CD4-positive, alpha-beta T cell treated with Interleukin-15 for 1 hour (primary cell): Measurements from ENCODE around the gene CDH12.
A peak's percentile ranks its signal among the peaks of the same experiment; 100 is the strongest.
"Not testable (repeated sequence)": the region's sequence is repeated elsewhere in the genome, so short reads cannot be mapped to it uniquely, and the experiment has no call there.

Source experiments
- DNase-seq: peaks from one replicate; pipeline ENCODE4 v3.0.0-alpha.2; 2020

The CDH12 gene

DNA sequence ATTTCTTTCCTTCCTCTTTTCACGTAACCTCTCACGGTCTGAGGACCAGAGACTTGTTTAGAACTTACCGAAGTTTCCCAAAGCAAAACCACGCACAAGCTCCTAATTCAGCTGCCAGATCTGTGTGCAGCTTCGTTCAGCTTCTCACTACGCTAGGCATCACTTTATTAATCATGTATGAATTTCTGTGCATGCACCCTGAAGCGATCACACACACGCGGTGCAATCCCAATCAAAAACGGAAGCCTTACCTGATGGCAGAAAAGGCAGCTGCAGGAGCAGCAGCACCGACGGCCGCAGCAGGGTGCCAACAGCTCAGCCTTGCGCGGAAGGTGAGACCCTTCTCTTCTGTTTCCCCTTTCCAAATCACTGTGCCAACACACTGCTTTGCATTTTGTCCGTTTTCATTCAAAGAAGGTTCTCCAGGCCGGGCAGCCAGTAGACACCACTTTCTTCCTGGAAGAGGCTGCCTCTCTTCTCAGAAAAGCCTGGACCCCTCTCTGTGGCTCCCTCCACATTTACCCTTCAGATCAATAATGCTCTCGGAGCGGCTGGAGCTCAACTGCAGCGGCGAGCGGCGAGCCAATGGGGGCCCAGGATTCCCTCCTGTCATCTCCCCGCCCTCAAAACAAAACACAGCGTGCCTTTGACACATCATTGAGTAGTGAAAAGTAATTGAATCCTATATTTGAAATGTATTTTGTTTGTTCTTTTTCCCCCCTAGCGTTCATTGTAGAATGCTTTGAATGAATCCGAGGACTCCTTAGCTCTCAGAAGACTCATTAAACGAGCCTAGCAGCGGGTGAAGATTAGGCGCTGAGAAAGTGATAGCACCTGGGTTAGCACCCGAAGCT is at the start of gene CDH12:
CDH12 (minus strand) TSS at position 538 of the 854 bp plus-strand sequence.
- peak; percentile 16 for DNase-seq

DNA sequence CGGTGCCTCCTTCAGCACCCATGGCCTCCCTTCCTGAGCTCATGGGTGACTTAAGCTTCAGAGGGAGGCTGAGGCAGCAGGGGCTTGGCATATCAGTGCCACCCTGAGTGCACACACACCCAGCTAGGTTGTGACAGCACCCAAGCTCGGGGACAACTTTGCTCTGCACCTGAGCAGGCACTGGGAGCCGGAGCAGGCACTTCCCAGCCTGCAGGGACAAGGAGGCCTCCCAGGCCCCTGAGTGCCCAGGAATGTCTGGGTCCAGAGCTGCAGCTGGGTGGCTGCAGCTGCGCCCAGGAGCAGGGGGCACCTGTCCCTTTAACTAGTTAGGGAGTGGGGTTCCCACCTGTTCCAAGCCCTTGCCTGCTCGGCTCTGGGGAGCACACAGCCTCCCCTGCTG is 48.7 kb upstream of the CDH12 start:
- no peak for DNase-seq

DNA sequence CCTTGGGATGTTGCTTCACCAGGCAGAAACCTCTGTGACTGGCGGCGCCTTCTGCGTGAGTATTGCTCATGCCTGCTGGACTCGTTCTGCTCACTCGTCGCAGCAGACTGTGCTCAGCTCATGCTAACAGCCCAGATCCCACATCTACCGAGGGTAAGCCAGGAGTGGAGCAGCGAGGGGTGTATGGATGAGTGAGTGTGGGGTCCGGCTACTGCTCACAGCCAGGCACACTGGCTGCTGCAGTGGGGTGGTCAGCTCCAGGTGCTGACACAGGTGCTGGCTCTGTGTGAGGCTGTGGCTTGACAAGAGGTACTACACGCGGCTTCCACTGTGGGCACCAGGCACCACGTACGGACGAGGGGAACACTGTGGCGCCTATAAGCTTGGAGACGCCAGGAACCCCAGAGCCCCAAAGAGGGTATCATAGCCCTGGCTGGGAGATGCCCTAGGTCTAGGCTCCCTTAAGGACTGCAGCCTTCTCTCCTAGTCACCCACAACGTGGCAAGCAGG is 47.7 kb upstream of the CDH12 start:
- DNase-seq = no peak

DNA sequence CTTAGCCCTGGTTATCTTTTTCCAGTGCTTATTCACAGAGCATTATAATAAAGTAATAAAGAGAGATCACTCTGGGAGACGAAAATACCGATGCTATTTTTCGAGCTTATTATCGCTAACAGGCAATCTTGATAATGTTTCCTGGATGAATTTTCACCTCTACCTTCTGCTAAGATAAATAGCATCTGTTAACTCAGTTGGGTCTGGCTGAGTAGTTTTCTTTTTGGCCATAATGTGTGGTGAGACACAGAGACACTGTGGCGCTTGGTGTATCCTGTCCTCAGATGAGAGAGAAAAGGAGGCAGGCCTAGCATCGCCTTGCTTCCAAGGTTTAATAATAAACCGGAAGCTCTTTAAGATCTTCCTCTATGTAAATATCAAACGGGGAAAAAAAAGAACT is 46.2 kb upstream of the CDH12 start:
- DNase-seq = no peak

DNA sequence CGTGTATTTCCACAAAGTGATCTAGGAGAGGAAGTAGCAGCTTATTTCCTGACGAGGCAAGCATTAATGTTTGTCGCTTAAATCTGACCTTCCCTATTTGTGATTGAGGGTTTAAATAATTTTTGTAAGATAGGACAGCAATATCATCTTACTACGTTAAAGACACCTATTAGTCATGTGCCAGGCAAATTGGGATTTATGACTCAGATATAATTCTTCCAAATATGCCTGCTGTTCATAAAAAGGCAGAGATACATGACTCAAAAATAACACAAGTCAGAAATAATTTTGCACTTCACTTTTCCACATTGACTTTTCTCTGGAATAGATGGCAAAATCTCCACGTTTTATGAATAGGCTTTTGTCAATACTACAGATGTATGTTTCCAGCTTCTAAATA is 43.0 kb upstream of the CDH12 start:
- DNase-seq = no peak

DNA sequence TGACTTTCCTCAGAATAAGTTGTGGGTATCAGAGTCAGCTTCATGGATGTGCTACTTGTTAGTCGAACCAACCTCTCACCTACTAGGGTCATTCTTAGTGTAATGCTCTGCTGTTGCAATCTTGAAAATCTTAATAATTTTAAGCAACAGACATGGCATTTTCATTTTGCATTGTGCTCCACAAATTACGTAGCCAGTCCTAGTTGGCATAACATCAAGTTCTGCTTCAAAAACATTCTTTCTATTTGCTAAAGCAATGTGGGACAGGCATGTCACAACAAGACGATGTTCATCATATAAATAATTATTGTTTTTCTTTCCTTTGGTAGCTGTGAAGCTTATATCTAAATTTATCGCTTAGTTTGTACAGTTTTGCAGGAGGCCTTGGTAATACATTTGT is 39.3 kb upstream of the CDH12 start:
- DNase-seq = no peak

DNA sequence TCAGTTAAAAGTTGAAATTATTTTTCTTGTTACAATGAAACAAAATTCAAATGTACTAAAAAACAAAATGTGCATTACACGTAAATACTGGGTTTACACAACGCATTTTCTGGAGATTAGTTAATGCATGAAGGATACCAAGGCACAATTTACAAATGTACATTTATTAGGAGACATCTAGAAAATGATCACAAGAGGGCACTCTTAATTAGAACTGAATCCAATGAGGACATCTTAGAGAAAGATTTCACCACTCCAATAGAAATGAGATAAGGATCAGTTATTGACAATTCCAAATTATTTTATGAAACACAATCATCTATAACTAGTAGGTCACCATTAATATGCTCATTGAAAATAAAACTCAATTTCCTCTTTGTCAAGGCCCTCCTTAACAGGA is 36.6 kb upstream of the CDH12 start:
- no peak for DNase-seq

DNA sequence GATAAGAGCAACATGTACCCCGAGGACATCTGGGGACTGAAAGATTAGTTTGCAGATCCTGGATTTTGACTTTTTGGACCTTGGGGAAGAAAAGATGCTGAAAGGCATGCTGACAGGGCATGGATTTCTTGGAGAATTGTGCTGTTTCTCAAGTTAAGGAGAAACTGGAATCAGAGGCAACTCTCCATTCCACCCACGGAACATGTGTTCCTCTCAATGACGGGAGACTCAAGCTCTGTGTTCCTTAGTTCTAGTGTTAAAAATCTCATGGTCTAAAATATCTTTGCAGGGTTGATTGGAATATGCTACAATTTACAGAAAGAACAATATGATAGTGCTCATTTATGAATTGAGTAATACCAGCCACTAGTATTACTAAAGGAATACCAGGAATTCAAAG is 34.4 kb upstream of the CDH12 start:
- no peak for DNase-seq

DNA sequence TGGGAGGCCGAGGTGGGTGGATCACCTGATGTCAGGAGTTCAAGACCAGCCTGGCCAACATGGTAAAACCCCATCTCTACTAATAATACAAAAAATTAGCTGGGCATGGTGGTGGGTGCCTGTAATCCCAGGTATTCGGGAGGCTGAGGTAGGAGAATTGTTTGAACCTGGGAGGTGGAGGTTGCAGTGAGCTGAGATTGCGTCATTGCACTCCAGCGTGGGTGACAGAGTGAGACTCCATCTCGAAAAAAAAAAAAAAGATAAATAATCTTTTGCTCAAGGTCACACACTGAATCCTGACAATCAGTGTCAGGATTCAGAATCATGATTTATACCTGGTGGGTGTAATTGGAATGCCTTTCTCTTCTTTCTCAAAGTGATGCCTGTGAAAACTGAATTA is 5.8 kb upstream of the CDH12 start:
- DNase-seq = not testable (repeated sequence)

DNA sequence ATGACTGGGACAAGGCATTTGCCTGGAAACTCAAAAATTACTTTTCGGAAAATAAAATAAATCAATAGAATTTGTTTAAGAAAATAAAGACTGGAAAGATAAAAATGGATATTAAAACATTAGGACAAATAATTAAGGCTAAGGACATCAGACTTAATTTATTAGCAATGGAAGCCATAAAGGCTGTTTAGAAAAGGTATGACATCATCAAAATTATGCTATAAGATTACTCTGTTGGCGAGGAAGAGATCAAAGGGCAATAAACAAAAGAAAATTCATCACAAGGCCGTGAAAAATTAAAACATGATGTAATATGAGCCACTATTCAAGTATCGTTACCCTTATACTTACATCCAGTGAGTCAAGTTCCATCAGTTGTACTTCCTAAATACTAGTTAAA is 2.7 kb upstream of the CDH12 start:
- no peak for DNase-seq

DNA sequence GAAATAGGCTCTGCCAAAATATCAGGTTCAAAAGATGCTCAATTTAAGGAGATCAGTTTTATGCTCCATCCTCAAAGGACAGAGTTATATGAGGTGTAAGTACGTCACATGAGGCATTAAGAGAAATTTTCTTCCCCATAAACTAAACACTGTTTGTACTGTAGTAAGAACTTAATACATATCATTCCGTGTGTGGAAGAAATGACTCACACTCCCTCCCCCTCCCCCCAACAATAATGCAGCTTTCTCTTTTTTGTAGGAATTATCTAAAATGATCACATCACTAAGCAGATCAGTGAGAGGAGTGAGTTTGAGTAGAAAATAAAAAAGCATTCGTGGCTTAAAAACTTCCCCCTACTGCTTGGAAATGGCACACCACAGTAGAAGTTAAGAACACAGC is 2.2 kb downstream of the CDH12 start:
- DNase-seq = no peak

DNA sequence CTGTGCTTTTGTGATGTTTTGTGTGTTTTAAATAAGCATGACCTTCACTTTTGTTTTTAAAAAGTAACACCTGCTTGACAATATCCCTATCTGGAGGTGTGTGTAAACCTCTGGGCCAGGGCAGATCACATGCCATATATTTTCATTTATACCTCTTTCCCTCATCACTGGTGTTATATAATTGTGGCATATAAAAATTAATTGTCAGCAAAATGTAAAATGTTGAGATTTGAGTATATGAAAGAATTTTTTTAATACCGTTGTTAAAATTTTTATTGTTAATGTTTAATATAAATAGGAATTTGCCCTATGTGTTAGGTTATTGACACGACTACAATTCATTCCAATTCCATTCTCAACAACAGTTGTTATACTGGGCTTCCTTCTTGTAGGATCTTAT is 6.5 kb downstream of the CDH12 start:
- DNase-seq = no peak

DNA sequence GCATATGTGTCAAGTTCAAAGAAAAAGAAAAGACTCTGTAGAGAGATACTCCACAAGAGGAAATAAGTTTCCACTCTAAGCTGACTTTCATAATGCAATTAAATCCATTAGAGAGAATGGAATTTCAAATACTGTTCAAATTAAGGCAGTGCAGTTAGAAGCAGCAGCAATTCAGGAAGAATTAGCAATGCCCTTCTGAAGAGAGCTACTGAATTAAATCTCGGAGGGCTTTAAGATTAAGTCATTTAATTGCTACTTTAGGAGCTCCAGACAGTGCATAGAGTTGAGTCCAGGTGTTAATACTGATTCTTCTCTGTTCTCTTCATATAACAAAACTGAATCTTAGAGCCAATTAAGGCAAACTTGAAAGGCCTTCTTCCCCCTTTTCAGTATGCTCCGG is 8.5 kb downstream of the CDH12 start:
- no peak for DNase-seq

DNA sequence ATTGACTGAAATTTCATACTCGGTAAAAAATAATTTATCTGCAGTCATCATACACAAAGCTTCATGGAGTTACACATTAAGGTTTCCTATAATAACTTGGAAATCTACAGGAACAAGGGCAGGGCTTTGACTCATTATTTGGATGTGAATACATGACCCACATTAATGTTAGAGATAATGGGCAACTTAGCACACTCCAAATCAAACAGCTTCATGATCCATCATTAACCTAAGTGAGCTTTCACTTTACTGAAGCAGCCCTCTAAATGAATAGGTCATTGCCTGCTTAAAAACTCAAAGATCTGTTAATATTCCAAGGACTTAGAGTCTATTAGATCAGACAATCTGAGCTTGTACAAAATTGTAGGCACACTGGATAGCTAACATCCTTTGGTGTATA is 9.0 kb downstream of the CDH12 start:
- DNase-seq = no peak

DNA sequence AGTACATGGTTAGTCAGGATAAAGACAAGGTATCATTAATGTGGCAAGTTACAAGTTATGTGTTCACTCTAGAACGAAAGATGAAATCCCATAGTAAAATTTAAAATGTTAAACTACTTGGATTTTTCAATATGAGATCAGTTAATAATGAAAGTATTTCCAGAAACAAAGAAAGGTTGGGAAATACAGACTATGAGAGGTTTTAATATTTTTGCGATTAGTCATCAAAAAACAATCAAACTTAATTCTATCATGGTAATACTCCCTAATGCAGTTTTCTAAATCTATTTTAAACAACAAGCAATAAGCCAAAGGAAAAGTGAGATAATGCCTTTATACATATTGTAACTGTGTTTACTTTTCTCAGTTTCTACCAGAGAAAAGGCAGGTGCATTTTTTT is 10.6 kb downstream of the CDH12 start:
- DNase-seq = no peak

DNA sequence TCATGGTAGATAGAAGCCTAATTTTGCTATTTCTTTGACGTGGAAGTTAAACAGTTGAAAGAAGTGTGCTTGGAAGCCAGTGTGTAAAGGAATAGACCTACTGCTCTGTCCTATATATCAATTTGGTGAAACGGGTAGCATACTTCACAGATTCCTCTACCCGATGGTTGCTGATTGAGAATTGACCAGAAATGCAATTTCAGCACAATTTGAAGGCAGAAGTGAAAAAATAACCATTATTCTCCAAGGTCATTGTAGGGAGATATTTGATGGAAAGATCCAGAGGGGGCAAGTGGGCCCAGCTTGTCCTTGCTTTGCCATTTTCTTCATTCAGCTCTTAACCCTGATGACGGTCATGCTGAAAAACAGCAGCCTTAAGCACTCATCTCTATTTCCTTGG is 15.3 kb downstream of the CDH12 start:
- no peak for DNase-seq

DNA sequence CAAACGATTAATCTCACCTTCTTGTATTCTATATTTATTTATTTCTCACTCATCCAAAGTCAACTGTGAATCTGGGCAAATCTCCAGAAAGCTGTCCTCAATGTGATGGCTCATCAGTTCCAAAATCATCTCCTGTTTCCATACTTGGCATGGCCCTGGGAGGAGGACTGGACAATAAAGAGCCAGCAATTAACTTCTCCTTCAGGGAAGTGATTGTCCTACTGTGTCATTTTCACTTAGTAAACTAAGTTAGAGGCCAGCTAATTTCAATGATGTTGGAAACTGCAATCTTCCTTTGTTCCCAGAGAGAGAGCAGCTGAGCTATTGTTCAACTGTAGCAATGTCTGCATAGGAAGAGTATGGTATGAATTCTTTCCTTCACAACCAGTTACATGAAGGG is 17.5 kb downstream of the CDH12 start:
- no peak for DNase-seq

DNA sequence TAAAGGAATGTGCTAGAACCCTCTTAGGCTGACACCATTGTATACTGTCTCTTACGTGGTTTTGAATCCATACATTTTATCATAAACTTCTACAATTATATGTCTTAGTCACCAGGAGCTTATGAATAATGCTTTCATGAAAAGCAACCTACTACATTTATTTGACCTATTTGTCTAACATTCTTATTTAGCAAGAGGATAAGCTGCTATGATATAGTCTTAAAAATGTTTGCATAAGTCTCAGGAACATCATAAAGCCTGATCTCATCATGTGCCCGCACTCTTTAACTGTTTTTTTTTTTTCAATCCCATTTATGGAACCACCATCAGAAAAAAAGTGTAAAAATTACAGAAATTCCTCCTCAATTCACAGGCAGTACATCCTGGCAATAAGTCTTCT is 59.7 kb downstream of the CDH12 start:
- no peak for DNase-seq

DNA sequence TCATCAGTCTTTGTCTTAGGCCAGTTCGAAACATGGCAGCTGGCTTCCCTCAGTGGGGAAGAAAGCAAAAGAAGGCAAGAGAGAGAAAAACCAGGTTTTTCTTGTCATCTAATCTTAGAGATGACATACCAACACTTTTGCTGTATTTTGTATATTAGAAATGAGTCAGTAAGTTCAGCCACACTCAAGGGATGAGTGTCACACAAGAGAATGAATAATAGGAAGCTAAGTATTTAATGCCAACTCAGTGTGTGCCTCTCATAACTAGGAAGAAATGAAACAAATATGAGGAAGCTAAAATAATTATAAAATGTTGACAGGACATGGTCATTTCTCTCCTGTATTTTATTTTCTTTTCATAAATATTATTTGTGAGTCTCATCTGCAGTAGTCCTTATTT is 65.3 kb downstream of the CDH12 start:
- DNase-seq = no peak

DNA sequence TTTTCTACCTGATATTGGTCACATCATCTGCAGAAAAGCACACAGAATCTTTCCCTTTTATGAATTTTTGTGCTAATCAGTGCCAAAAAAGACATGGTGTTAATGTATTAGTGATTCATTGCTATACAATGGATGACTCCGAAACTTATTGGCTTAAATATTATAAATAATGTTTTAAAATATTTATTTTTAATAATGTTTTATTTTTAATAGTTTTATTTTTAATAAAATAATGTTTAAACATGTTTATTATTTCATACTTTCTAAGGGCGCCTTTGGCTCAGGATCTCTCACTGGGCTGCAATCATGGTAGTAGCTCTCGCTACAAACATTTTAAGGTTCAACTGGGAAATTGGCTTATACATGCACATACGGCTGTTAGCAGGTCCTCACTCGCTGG is 65.7 kb downstream of the CDH12 start:
- DNase-seq = no peak

DNA sequence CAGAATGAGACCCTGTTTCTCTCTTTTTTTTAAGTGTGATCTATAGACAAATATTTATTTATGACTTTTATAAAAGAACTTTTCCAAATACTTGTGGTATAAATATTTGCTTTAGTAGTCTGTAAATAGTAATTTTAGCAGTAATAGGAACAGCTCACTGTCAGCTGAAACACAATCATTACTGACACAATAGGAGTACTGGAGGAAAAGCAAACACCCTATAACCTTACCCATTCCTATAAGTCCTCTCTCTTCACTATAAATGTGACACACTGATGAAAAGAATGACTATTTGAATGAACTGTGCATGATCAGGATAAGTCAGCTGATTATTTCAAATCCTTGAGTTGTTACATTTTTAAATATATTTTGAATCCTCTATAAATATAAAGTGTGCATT is 72.4 kb downstream of the CDH12 start:
- no peak for DNase-seq

DNA sequence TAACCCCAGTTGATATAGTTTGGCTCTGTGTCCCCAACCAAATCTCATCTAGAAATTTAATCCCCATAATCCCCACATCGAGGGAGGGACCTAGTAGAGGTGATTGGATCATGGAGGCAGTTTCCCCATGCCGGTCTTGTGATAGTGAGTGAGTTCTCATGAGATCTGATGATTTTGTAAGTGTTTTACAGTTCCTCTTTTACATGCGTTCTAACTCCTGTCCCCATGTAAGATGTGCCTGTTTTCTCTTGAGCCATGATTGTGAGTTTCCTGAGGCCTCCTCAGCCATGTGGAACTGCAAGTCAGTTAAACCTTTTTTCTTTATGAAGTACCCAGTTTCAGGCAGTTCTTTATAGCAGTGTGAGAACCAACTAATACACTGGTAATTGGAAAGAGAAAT is 73.6 kb downstream of the CDH12 start:
- no peak for DNase-seq

DNA sequence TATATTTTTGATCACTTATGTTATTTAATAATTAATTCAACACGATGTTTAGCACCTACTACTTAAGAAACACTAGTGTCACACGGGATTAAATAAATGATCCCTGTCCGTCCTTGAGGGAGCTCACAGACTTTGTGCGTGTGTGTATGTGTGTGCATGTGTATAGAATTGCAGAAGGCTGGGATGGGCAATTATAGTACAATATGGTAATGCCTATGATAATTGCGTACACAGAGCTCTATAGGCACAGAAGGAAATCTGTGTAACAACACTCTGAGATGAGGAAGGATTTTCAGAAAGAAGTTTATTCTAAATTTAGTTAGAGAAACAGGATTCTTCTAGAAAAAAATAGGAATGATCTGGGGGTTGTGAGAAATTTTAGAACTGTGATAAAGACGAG is 76.9 kb downstream of the CDH12 start:
- no peak for DNase-seq

DNA sequence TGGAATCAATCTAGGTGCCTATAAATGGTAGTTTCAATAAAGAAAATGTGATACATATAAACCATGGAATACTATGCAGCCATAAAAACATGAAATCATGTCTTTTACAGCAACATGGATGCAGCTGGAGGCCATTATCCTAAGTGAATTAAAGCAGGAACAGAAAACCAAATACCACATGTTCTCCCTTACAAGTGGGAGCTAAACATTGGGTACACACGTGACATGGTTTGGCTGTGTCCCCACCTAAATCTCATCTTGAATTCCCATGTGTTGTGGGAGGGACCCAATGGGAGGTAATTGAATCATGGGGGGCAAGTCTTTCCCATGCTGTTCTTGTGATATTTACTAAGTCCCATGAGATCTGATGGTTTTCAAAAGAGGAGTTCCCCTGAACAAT is 78.9 kb downstream of the CDH12 start:
- not testable (repeated sequence) for DNase-seq

DNA sequence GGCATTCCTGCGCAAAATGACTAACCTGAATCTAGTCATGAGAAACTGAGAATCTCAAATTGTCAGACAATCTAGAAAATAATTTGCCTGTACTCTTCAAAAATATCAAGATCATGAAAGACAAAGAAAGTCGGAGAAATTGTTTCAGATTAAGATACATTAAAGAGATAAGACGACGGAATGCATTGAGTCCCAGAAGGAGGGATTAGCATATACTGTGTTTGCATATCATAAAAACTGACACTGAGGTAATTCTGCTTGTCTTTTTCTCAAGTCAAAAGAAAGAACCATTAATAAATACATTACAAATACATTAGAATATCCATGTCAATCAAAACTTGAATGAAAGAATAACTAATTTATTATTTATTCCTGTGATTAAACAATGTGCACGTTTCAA is 88.4 kb downstream of the CDH12 start:
- no peak for DNase-seq
